ENCODE data around the gene ETV7.

The ETV7 gene

GRCh38 chr6:36382976-36383375 is 4.5 kb downstream of the ETV7 start:
- Histone ChIP-seq H3K36me3 (ENCODE audit: control insufficient read depth, insufficient read depth, low read length) (no peaks in the 10 kb centered on the region), H3K4me3 (replicated peaks; ENCODE audit: low read depth, low read length) (no peak overlapping the region), H3K27me3 (replicated peaks; ENCODE audit: control insufficient read depth, insufficient read depth, low read length) (no peaks in the 10 kb centered on the region; the same call in 1 of the 2 replicates)
- DNase-seq (ENCODE audit: extremely low read depth, insufficient read length) = no peak
- TF ChIP-seq, protein P1, sequence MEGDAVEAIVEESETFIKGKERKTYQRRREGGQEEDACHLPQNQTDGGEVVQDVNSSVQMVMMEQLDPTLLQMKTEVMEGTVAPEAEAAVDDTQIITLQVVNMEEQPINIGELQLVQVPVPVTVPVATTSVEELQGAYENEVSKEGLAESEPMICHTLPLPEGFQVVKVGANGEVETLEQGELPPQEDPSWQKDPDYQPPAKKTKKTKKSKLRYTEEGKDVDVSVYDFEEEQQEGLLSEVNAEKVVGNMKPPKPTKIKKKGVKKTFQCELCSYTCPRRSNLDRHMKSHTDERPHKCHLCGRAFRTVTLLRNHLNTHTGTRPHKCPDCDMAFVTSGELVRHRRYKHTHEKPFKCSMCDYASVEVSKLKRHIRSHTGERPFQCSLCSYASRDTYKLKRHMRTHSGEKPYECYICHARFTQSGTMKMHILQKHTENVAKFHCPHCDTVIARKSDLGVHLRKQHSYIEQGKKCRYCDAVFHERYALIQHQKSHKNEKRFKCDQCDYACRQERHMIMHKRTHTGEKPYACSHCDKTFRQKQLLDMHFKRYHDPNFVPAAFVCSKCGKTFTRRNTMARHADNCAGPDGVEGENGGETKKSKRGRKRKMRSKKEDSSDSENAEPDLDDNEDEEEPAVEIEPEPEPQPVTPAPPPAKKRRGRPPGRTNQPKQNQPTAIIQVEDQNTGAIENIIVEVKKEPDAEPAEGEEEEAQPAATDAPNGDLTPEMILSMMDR (IDR thresholded peaks at IDR 0.05; ENCODE audit: insufficient read depth, low read length, poor library complexity, severe bottlenecking) = no peak

DNA sequence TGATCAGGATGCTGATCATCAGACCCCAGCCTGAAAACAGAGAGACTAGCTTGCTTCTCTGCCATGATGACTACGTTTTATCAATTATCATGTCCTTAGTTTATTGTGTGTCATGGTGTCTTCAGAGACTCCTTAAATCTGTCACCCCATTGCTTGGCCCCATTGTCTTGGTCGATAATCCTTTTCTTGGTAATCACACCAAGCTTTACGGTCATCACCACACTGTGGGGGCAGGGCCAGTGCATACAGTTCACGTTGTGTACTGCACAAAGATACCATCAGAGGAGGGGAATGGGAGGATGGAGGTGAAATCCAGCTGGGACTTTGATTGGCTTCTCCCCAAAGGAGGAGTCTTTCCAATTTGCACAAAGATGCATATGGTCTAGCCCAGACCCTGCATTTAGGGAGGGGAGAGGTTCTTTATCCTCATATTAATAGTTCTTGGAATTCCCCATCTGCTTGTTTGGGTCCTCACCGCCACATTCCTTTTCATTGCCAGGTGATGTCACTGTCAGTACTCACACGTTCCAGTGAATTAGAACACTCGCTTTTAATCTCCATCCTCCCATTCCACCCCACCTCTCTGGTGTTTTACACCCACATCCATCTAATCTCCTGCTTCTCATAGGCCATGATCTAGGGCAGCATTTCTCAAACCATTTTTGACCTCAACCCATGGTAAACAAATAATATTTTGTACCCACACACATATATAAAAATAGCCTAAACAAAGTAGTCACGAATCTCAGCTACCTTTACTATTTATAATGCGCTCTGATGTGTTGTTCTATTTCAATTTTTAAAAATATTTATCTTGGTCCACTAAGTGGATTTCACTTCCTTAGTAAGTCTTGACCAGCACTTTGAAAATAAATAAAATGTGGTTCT is 5.7 kb downstream of the ETV7 start:
- no peak for DNase-seq (ENCODE audit: extremely low read depth, insufficient read length)
- no peaks in the 10 kb centered on the region for H3K36me3 ChIP-seq (ENCODE audit: control insufficient read depth, insufficient read depth, low read length)
- TF ChIP-seq, protein P1 (IDR thresholded peaks at IDR 0.05; ENCODE audit: insufficient read depth, low read length, poor library complexity, severe bottlenecking) = no peak
- H3K4me3 ChIP-seq (replicated peaks; ENCODE audit: low read depth, low read length) = no peak overlapping the region
- H3K27me3 ChIP-seq (replicated peaks; ENCODE audit: control insufficient read depth, insufficient read depth, low read length) = no peaks in the 10 kb centered on the region

DNA sequence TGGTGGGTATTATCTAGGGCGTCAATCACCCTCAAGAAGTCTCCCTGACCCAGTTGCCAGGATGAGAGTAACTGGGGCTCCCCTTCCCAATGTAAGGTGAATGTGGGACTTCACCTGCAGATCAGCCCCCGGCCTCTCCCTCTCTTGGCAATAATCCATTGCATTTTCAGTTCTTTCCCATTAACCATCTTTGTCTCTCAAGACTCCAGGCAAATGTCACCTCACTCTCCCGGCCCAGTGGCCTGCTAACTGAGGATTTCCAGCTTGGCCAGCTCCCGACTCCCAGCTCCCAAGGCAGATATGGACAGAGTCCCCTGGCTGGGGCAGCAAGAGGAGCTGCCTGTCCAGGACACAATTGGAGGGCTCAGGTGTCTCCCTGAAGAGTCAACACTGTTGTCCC is 7.3 kb downstream of the ETV7 start:
- no peak for DNase-seq (ENCODE audit: extremely low read depth, insufficient read length)
- no peaks in the 10 kb centered on the region for H3K36me3 ChIP-seq (ENCODE audit: control insufficient read depth, insufficient read depth, low read length)
- no peak overlapping the region for H3K4me3 ChIP-seq (replicated peaks; ENCODE audit: low read depth, low read length)
- TF ChIP-seq, protein P1 (IDR thresholded peaks at IDR 0.05; ENCODE audit: insufficient read depth, low read length, poor library complexity, severe bottlenecking) = no peak
- H3K27me3 ChIP-seq (replicated peaks; ENCODE audit: control insufficient read depth, insufficient read depth, low read length) = no peaks in the 10 kb centered on the region

- TF ChIP-seq, protein P1 (IDR thresholded peaks at IDR 0.05; ENCODE audit: insufficient read depth, low read length, poor library complexity, severe bottlenecking) = no peak
- Histone ChIP-seq H3K27me3 (replicated peaks; ENCODE audit: control insufficient read depth, insufficient read depth, low read length) (no peaks in the 10 kb centered on the region), H3K4me3 (replicated peaks; ENCODE audit: low read depth, low read length) (no peak overlapping the region), H3K36me3 (ENCODE audit: control insufficient read depth, insufficient read depth, low read length) (no peaks in the 10 kb centered on the region)
- DNase-seq (ENCODE audit: extremely low read depth, insufficient read length) = no peak
These were observed 8.5 kb downstream of the ETV7 start for GRCh38 chr6:36378936-36379335.

DNA sequence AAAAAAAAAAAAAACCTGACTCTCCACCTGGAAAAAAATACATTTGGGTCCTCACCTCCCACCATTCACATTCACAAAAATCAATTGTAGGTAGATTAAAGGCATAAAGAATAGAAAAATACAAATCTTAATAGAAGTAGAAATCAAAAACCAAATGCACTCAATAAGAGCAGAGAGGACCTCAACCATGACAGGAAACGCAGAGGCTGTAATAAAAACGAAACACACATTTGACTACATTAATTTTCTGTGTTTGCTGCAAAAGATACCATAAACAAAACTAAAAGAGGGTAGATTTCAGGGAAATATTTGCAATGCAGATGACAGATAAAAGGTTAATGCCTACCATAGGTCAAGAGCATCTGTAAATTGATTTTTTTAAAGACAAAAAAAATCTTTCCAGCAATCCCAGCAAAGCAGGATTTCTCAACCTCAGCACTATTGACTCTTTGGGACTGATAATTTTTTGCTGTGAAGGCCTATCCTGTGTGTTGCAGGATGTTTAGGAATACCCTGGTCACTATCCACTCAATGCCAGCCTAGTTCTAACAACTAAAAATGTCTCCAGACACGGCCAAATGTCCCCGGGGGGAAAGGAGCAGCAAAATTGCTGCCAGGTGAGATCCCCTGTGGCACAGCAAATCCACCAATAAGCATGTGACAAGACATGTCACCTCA is 9.1 kb downstream of the ETV7 start:
- H3K27me3 ChIP-seq (replicated peaks; ENCODE audit: control insufficient read depth, insufficient read depth, low read length) = no peaks in the 10 kb centered on the region
- TF ChIP-seq, protein P1 (IDR thresholded peaks at IDR 0.05; ENCODE audit: insufficient read depth, low read length, poor library complexity, severe bottlenecking) = no peak
- no peaks in the 10 kb centered on the region for H3K36me3 ChIP-seq (ENCODE audit: control insufficient read depth, insufficient read depth, low read length)
- H3K4me3 ChIP-seq (replicated peaks; ENCODE audit: low read depth, low read length) = no peak overlapping the region
- DNase-seq (ENCODE audit: extremely low read depth, insufficient read length) = no peak

All from GM06990 (cell line).